Measurements from ENCODE around the gene SPINT2. TPM values are rescaled to one million over a fixed set of nuclear protein-coding genes. Genes with fewer than 3 reads are reported as not detected.
"Not testable (repeated sequence)": the region's sequence is repeated elsewhere in the genome, so short reads cannot be mapped to it uniquely, and the experiment has no call there.

SPINT2 gene
- total RNA-seq, 8 experiments from 2014 or later, result 0.59 to 46.2 (median 24.6) TPM

DNA sequence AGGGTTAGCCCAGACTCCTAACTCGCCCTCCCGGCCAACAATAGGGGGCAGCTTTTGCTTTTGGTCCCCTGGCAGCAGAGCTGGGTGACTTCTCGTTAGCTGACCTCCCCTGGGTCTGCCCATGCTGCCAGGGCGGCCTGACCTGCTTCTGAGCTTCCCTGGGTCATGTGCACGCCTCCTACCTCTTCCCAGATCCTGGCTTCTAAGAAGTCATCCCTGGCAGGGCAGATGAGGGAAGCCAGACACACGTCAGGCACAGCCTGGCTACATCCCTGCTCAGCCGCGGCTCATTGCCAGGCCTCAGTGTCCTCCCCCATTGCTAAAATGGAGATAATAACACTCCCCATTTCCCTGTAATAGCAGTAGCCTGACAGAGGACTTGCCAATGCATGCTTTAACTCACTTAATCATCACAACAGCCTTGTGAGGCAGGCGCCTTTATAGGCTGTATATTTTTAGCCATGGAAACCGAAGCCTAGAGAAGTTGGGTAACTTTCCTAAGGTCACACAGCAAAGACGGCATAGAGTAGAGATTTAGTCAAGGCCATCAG, 57.3 kb downstream of the SPINT2 start:
- 39 to 93% (median 63%) methylated on average over 1 to 7 of the region's 11 CpGs; no CpG with 5 or more reads in 4 of the 10 experiments for WGBS, 10 experiments
- in situ Hi-C loops (cut with MboI; ENCODE audit: low pct_unique_long_range_greater_than_20kb in 2 of 9, low sequenced_read_pairs in 9 of 9, unreplicated experiment in 9 of 9), result loop anchor here in 1 of 9 experiments (10.0 kb wide), 1 partner anchor 417 kb away; the partner anchor contains the start of genes SIPA1L3 and WDR87
- H3K4me1 ChIP-seq (replicated peaks in 1 of 2), result peaks cover 0 to 7% of the 10 kb centered on the region in 2 donors
- no peak overlapping the region for H3K27ac ChIP-seq
- peak in 2 of 8 experiments; percentile 29 to 61 for ATAC-seq (replicated peaks in 6 of 8)
- H3K4me3 ChIP-seq, result no peak overlapping the region

GRCh38 chr19:38323291-38323690, 58.9 kb downstream of the SPINT2 start:
- H3K27ac ChIP-seq, result no peak overlapping the region
- in situ Hi-C loops (cut with MboI; ENCODE audit: low pct_unique_long_range_greater_than_20kb in 2 of 9, low sequenced_read_pairs in 9 of 9, unreplicated experiment in 9 of 9), result loop anchor here in 1 of 9 experiments (10.0 kb wide), 1 partner anchor 418 kb away; the partner anchor contains the start of genes SIPA1L3 and WDR87
- no peak for ATAC-seq (replicated peaks in 6 of 8)
- H3K4me1 ChIP-seq (replicated peaks in 1 of 2), result peaks cover 0 to 7% of the 10 kb centered on the region in 2 donors
- no peak overlapping the region for H3K4me3 ChIP-seq
- 48 to 100% (median 75%) methylated on average over 1 to 7 of the region's 7 CpGs; no CpG with 5 or more reads in 2 of the 10 experiments for WGBS, 10 experiments

GRCh38 chr19:38324431-38324830, 60.1 kb downstream of the SPINT2 start:
- no peak overlapping the region for H3K27ac ChIP-seq
- 70 to 100% (median 90%) methylated on average over 1 to 3 of the region's 4 CpGs; no CpG with 5 or more reads in 3 of the 10 experiments for WGBS, 10 experiments
- H3K4me3 ChIP-seq, result no peak overlapping the region
- in situ Hi-C loops (cut with MboI; ENCODE audit: low pct_unique_long_range_greater_than_20kb in 2 of 9, low sequenced_read_pairs in 9 of 9, unreplicated experiment in 9 of 9), result loop anchor here in 1 of 9 experiments (10.0 kb wide), 1 partner anchor 420 kb away; the partner anchor contains the start of genes SIPA1L3 and WDR87
- H3K4me1 ChIP-seq (replicated peaks in 1 of 2), result peaks cover 0 to 4% of the 10 kb centered on the region in 2 donors
- no peak for ATAC-seq (replicated peaks in 6 of 8)

DNA sequence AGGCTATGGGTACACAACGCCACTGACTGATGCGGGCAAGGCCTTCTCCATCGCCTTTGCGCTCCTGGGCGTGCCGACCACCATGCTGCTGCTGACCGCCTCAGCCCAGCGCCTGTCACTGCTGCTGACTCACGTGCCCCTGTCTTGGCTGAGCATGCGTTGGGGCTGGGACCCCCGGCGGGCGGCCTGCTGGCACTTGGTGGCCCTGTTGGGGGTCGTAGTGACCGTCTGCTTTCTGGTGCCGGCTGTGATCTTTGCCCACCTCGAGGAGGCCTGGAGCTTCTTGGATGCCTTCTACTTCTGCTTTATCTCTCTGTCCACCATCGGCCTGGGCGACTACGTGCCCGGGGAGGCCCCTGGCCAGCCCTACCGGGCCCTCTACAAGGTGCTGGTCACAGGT, 62.2 kb downstream of the SPINT2 start:
- Histone ChIP-seq H3K27ac (no peak overlapping the region), H3K4me1 (replicated peaks in 1 of 2) (no peaks in the 10 kb centered on the region), H3K4me3 (no peak overlapping the region)
- no peak for ATAC-seq (replicated peaks in 6 of 8)
- in situ Hi-C loops (cut with MboI; ENCODE audit: low pct_unique_long_range_greater_than_20kb in 2 of 9, low sequenced_read_pairs in 9 of 9, unreplicated experiment in 9 of 9), result loop anchor here in 8 of 9 experiments (10.0 to 25.0 kb wide), 4 partner anchors 89 to 422 kb away; partner anchors contain the start of genes SIPA1L3 (in 3 of the 8) and WDR87 (in 3 of the 8)
- 81 to 100% (median 93%) methylated on average over 1 to 11 of the region's 22 CpGs; no CpG with 5 or more reads in 6 of the 10 experiments for WGBS, 10 experiments

GRCh38 chr19:38329651-38330050, 65.3 kb downstream of the SPINT2 start:
- no peaks in the 10 kb centered on the region for H3K4me1 ChIP-seq (replicated peaks in 1 of 2)
- ATAC-seq (replicated peaks in 6 of 8), result no peak
- in situ Hi-C loops (cut with MboI; ENCODE audit: low pct_unique_long_range_greater_than_20kb in 2 of 9, low sequenced_read_pairs in 9 of 9, unreplicated experiment in 9 of 9), result loop anchor here (10.0 to 25.0 kb wide), 5 partner anchors 92 to 425 kb away; partner anchors contain the start of genes SIPA1L3 (in 3 of the 9) and WDR87 (in 3 of the 9)
- H3K4me3 ChIP-seq, result no peak overlapping the region
- H3K27ac ChIP-seq, result no peak overlapping the region
- WGBS, 10 experiments, result 100% methylated on average over 1 to 3 of the region's 7 CpGs; no CpG with 5 or more reads in 7 of the 10 experiments

GRCh38 chr19:38331728-38332127, 67.4 kb downstream of the SPINT2 start:
- in situ Hi-C loops (cut with MboI; ENCODE audit: low pct_unique_long_range_greater_than_20kb in 2 of 9, low sequenced_read_pairs in 9 of 9, unreplicated experiment in 9 of 9), result loop anchor here (10.0 to 25.0 kb wide), 4 partner anchors 94 to 419 kb away; partner anchors contain the start of genes SIPA1L3 (in 2 of the 9) and WDR87 (in 2 of the 9)
- Histone ChIP-seq H3K4me1 (replicated peaks in 1 of 2) (no peaks in the 10 kb centered on the region), H3K27ac (no peak overlapping the region), H3K4me3 (no peak overlapping the region)
- whole genome bisulfite sequencing, 10 experiments, result 22 to 100% (median 81%) methylated on average over 1 of the region's 1 CpG; no CpG with 5 or more reads in 2 of the 10 experiments
- ATAC-seq (replicated peaks in 6 of 8), result no peak

- no peak overlapping the region for H3K4me3 ChIP-seq
- in situ Hi-C loops (cut with MboI; ENCODE audit: low pct_unique_long_range_greater_than_20kb in 2 of 9, low sequenced_read_pairs in 9 of 9, unreplicated experiment in 9 of 9), result loop anchor here (10.0 to 25.0 kb wide), 4 partner anchors 96 to 421 kb away; partner anchors contain the start of genes SIPA1L3 (in 2 of the 9) and WDR87 (in 2 of the 9)
- no peaks in the 10 kb centered on the region for H3K4me1 ChIP-seq (replicated peaks in 1 of 2)
- 58 to 100% (median 85%) methylated on average over 1 to 9 of the region's 9 CpGs; no CpG with 5 or more reads in 1 of the 10 experiments for WGBS, 10 experiments
- no peak for ATAC-seq (replicated peaks in 6 of 8)
- H3K27ac ChIP-seq, result no peak overlapping the region
These were observed 68.9 kb downstream of the SPINT2 start for GRCh38 chr19:38333245-38333644.

- no CpG with 5 or more reads among the region's 52 CpGs for WGBS, 10 experiments
- in situ Hi-C loops (cut with MboI; ENCODE audit: low pct_unique_long_range_greater_than_20kb in 2 of 9, low sequenced_read_pairs in 9 of 9, unreplicated experiment in 9 of 9), result loop anchor here (10.0 to 25.0 kb wide), 4 partner anchors 99 to 424 kb away; partner anchors contain the start of genes SIPA1L3 (in 2 of the 9) and WDR87 (in 2 of the 9)
- peak; percentile 74 to 81 (median 76) for ATAC-seq (replicated peaks in 6 of 8)
- H3K27ac ChIP-seq, result peak overlapping the region; percentile 78 to 87
- peak overlapping the region; percentile 47 to 71 (median 51) for H3K4me3 ChIP-seq
- H3K4me1 ChIP-seq (replicated peaks in 1 of 2), result peaks cover 13 to 14% of the 10 kb centered on the region in 2 donors
These were observed 71.7 kb downstream of the SPINT2 start for GRCh38 chr19:38335949-38336637.

DNA sequence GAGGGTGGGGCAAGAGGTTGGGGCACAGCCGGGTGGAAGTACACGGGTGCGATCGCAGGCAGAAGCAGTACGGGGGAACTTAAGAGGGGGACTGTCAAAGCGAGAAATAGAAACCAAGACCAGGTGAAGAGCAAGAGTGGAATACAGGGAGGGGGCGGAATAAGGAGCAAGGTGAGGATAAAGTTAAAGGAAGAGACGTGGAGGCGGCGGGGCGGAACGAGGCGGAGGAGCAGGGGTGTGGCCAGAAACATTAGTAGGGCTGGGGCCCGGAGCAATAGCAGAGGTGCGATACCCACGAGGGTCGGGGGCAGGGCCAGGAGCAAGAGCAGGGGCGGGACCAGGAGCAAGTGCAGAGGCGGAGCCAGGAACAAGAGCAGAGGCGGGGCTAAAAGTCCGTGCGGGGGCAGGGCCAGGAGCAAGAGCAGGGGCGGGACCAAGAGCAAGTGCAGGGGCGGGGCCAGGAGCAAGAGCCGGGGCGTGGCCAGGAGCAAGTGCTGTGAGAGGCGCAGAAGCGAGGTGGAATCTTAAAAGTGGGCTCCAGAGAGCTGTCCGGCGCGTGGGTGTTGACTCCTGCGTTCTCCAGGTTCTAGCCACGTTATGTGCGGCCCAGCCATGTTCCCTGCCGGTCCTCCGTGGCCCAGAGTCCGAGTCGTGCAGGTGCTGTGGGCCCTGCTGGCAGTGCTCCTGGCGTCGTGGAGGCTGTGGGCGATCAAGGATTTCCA, 72.4 kb downstream of the SPINT2 start:
- in situ Hi-C loops (cut with MboI; ENCODE audit: low pct_unique_long_range_greater_than_20kb in 2 of 9, low sequenced_read_pairs in 9 of 9, unreplicated experiment in 9 of 9), result loop anchor here (10.0 to 25.0 kb wide), 4 partner anchors 99 to 424 kb away; partner anchors contain the start of genes SIPA1L3 (in 2 of the 9) and WDR87 (in 2 of the 9)
- H3K4me3 ChIP-seq, result peak overlapping the region; percentile 47 to 71 (median 51)
- ATAC-seq (replicated peaks in 6 of 8), result peak; percentile 58 to 75 (median 66)
- 5 to 59% (median 12%) methylated on average over 3 to 14 of the region's 41 CpGs; no CpG with 5 or more reads in 6 of the 10 experiments for WGBS, 10 experiments
- peaks cover 13 to 14% of the 10 kb centered on the region in 2 donors for H3K4me1 ChIP-seq (replicated peaks in 1 of 2)
- H3K27ac ChIP-seq, result peak overlapping the region; percentile 78 to 87

GRCh38 chr19:38337360-38337653, 72.9 kb downstream of the SPINT2 start:
- WGBS, 10 experiments, result 0 to 77% (median 49%) methylated on average over 1 to 8 of the region's 10 CpGs; no CpG with 5 or more reads in 3 of the 10 experiments
- ATAC-seq (replicated peaks in 6 of 8), result no peak
- in situ Hi-C loops (cut with MboI; ENCODE audit: low pct_unique_long_range_greater_than_20kb in 2 of 9, low sequenced_read_pairs in 9 of 9, unreplicated experiment in 9 of 9), result loop anchor here (10.0 to 25.0 kb wide), 4 partner anchors 100 to 425 kb away; partner anchors contain the start of genes SIPA1L3 (in 2 of the 9) and WDR87 (in 2 of the 9)
- no peak overlapping the region for H3K27ac ChIP-seq
- H3K4me3 ChIP-seq, result peak overlapping the region; percentile 47 to 71 (median 51)
- peaks cover 13 to 14% of the 10 kb centered on the region in 2 donors for H3K4me1 ChIP-seq (replicated peaks in 1 of 2)

- H3K4me3 ChIP-seq, result peak overlapping the region in 1 of 5 donors; percentile 8
- not testable (repeated sequence) for ATAC-seq (replicated peaks in 6 of 8)
- in situ Hi-C loops (cut with MboI; ENCODE audit: low pct_unique_long_range_greater_than_20kb in 2 of 9, low sequenced_read_pairs in 9 of 9, unreplicated experiment in 9 of 9), result loop anchor here (10.0 to 25.0 kb wide), 4 partner anchors 102 to 427 kb away; partner anchors contain the start of genes SIPA1L3 (in 2 of the 9) and WDR87 (in 2 of the 9)
- H3K27ac ChIP-seq, result peak overlapping the region in 1 of 2 donors; percentile 28
- 0 to 90% (median 0%) methylated on average over 1 to 3 of the region's 4 CpGs; no CpG with 5 or more reads in 3 of the 10 experiments for WGBS, 10 experiments
- peaks cover 13 to 14% of the 10 kb centered on the region in 2 donors for H3K4me1 ChIP-seq (replicated peaks in 1 of 2)
These were observed 74.6 kb downstream of the SPINT2 start for GRCh38 chr19:38339011-38339410.

GRCh38 chr19:38340927-38341326, 76.6 kb downstream of the SPINT2 start:
- H3K4me1 ChIP-seq (replicated peaks in 1 of 2), result peaks cover 13 to 14% of the 10 kb centered on the region in 2 donors
- in situ Hi-C loops (cut with MboI; ENCODE audit: low pct_unique_long_range_greater_than_20kb in 2 of 9, low sequenced_read_pairs in 9 of 9, unreplicated experiment in 9 of 9), result loop anchor here in 8 of 9 experiments (25.0 kb wide), 3 partner anchors 104 to 429 kb away; partner anchors contain the start of genes SIPA1L3 (in 2 of the 8) and WDR87 (in 2 of the 8)
- H3K4me3 ChIP-seq, result no peak overlapping the region
- no peak overlapping the region for H3K27ac ChIP-seq
- 64 to 100% (median 100%) methylated on average over 1 to 2 of the region's 2 CpGs; no CpG with 5 or more reads in 5 of the 10 experiments for WGBS, 10 experiments
- no peak for ATAC-seq (replicated peaks in 6 of 8)
